Vagina (tissue), 2 donors: ENCODE measurements around the gene DLX1.

ENCODE experiments used
- POLR2A ChIP-seq, 2 donors: fragments of 450-650 bp; IDR thresholded peaks; one replicate each; pipeline ENCODE4 v1.6.1; 2017; ENCODE audit warnings: antibody characterized with exemption in 2 of 2, mild to moderate bottlenecking in 2 of 2, moderate library complexity in 2 of 2
- TF ChIP-seq, protein P1 (sequence below), 3 experiments: fragments of 450-650 bp in 2 of 3; fragments of 200-600 bp in 1 of 3; sonication (generic) in 1 of 3; IDR thresholded peaks; one replicate each; pipeline ENCODE4 v1.5.1; 2017 to 2019; ENCODE audit warnings: antibody characterized with exemption in 3 of 3, mild to moderate bottlenecking in 2 of 3, moderate library complexity in 2 of 3

DNA sequence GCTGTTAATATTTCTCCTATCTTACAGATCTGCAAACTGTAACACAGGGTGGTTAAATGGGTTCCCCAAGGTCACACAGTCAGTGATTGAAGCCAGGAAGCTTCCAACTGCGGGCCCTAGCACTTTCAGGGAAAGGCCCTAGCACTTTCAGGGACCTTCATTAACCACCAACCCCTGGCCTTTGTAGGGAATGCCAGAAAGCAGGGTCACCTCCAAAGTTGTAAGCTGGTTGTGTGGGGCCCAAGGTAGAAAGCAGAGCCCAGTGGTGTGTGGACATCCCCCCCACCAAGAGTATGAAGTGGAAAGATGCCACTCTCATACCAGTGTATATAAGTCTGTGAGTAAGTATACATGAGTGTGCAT lies 13.0 kb downstream of the DLX1 start:
- TF ChIP-seq, protein P1, sequence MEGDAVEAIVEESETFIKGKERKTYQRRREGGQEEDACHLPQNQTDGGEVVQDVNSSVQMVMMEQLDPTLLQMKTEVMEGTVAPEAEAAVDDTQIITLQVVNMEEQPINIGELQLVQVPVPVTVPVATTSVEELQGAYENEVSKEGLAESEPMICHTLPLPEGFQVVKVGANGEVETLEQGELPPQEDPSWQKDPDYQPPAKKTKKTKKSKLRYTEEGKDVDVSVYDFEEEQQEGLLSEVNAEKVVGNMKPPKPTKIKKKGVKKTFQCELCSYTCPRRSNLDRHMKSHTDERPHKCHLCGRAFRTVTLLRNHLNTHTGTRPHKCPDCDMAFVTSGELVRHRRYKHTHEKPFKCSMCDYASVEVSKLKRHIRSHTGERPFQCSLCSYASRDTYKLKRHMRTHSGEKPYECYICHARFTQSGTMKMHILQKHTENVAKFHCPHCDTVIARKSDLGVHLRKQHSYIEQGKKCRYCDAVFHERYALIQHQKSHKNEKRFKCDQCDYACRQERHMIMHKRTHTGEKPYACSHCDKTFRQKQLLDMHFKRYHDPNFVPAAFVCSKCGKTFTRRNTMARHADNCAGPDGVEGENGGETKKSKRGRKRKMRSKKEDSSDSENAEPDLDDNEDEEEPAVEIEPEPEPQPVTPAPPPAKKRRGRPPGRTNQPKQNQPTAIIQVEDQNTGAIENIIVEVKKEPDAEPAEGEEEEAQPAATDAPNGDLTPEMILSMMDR (IDR thresholded peaks at IDR 0.05) = no peak
- TF ChIP-seq POLR2A (IDR thresholded peaks at IDR 0.05) = no peak
